Osteoblast (primary cell): ENCODE results near the gene ABLIM1. TPM values are rescaled to one million over a fixed set of nuclear protein-coding genes. Genes with fewer than 3 reads are reported as not detected.

Source experiments
- DNase-seq: peaks from one replicate; pipeline ENCODE4 v3.0.0; 2011; ENCODE audit warnings: low spot score, mixed read lengths; ENCODE audit not compliant: insufficient read length; ENCODE audit errors: missing footprints
- H2AFZ ChIP-seq: 2 replicates; pipeline ENCODE4 v1.6.0; 2011; ENCODE audit warnings: mild to moderate bottlenecking, low read length
- H3K27ac ChIP-seq: 2 replicates; pipeline ENCODE4 v1.5.1; 2011; ENCODE audit warnings: mild to moderate bottlenecking, low read depth, low read length, moderate library complexity
- H3K27me3 ChIP-seq: 2 replicates; pipeline ENCODE4 v1.6.0; 2012; ENCODE audit warnings: mild to moderate bottlenecking, control low read depth, inconsistent platforms, low read length, moderate library complexity; ENCODE audit not compliant: insufficient read depth
- H3K36me3 ChIP-seq: 2 replicates; pipeline ENCODE4 v1.5.1; 2011; ENCODE audit warnings: mild to moderate bottlenecking, low read length, control low read depth, moderate library complexity; ENCODE audit not compliant: insufficient read depth
- H3K4me1 ChIP-seq: 2 replicates; pipeline ENCODE4 v1.5.1; 2011; ENCODE audit warnings: mild to moderate bottlenecking, low read length, control low read depth, moderate library complexity; ENCODE audit not compliant: insufficient read depth
- H3K4me2 ChIP-seq: 2 replicates; pipeline ENCODE4 v1.6.0; 2011; ENCODE audit warnings: mild to moderate bottlenecking, low read length; ENCODE audit not compliant: insufficient read depth
- H3K4me3 ChIP-seq: fragments of 200-600 bp; sonication (generic); 3 replicates; pipeline ENCODE4 v1.5.1; 2012; ENCODE audit warnings: mild to moderate bottlenecking, low read length, inconsistent platforms; ENCODE audit not compliant: insufficient read depth
- H3K79me2 ChIP-seq: 2 replicates; pipeline ENCODE4 v1.6.0; 2012; ENCODE audit warnings: mild to moderate bottlenecking, low read length, control low read depth, inconsistent platforms; ENCODE audit not compliant: insufficient read depth
- H3K9me3 ChIP-seq: 2 replicates; pipeline ENCODE4 v1.5.1; 2011; ENCODE audit warnings: low read depth, low read length, control low read depth
- H4K20me1 ChIP-seq: 2 replicates; pipeline ENCODE4 v1.6.0; 2012; ENCODE audit warnings: mild to moderate bottlenecking, low read length, control low read depth; ENCODE audit not compliant: insufficient read depth
- total RNA-seq: library from RNA; depleted of rRNA; stranded (reverse); fragments of >200 nt; gene quantifications from 2 replicates; pipeline ENCODE4 v1.2.3, GENCODE V29; 2012
- TF ChIP-seq, protein P1 (sequence below): IDR thresholded peaks from 2 replicates; pipeline ENCODE4 v1.5.1; 2011; ENCODE audit warnings: mild to moderate bottlenecking, low read depth, low read length, moderate library complexity; ENCODE audit errors: extremely low read depth

The ABLIM1 gene
- total RNA-seq, 1 donor = 11.2 TPM

DNA sequence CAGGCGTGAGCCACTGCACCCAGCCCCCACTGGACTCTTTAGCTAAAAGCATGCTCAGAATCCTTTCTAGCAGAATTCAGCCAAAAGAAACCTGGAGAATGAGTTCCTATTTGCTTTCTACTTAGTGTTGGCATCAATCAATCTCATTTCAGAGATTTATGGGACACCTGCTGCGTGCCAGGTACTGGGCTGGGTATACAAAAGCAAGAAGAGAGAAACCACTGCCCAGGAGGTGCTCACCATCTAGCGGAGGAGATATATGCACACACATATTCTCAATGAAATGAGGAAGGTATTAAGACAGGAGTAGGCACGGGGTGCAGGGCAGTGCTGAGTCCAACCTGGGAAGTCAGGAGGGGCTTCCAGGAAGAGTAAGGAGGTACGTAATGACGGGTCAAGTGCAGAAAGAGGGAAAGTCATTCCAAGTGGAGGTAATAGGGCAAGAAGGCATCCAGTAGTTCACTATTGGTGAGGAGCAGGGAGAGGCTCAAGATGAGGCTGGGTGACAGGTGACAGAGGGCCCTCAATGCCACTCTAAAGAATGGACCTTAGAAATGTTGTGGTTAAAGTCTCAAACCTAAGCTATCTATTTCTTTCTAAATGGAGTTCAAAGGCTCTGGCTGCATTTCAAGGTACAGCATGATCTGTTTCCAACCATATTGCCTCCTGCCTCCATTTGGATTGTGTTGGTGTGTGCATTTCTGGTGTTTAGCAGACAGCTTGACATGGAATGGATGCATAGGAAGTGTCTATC is 22.1 kb downstream of the ABLIM1 start:
- TF ChIP-seq, protein P1, sequence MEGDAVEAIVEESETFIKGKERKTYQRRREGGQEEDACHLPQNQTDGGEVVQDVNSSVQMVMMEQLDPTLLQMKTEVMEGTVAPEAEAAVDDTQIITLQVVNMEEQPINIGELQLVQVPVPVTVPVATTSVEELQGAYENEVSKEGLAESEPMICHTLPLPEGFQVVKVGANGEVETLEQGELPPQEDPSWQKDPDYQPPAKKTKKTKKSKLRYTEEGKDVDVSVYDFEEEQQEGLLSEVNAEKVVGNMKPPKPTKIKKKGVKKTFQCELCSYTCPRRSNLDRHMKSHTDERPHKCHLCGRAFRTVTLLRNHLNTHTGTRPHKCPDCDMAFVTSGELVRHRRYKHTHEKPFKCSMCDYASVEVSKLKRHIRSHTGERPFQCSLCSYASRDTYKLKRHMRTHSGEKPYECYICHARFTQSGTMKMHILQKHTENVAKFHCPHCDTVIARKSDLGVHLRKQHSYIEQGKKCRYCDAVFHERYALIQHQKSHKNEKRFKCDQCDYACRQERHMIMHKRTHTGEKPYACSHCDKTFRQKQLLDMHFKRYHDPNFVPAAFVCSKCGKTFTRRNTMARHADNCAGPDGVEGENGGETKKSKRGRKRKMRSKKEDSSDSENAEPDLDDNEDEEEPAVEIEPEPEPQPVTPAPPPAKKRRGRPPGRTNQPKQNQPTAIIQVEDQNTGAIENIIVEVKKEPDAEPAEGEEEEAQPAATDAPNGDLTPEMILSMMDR = no peak
- DNase-seq = no peak
- no peak overlapping the region for H3K27ac ChIP-seq
- no peak overlapping the region for H3K4me3 ChIP-seq
- no peaks in the 10 kb centered on the region for H4K20me1 ChIP-seq
- no peak overlapping the region for H2AFZ ChIP-seq
- no peaks in the 10 kb centered on the region for H3K36me3 ChIP-seq
- H3K4me1 ChIP-seq = peaks cover 56% of the 10 kb centered on the region
- peaks cover 18% of the 10 kb centered on the region for H3K27me3 ChIP-seq
- H3K9me3 ChIP-seq = no peaks in the 10 kb centered on the region
- H3K4me2 ChIP-seq = no peak overlapping the region
- no peaks in the 10 kb centered on the region for H3K79me2 ChIP-seq

DNA sequence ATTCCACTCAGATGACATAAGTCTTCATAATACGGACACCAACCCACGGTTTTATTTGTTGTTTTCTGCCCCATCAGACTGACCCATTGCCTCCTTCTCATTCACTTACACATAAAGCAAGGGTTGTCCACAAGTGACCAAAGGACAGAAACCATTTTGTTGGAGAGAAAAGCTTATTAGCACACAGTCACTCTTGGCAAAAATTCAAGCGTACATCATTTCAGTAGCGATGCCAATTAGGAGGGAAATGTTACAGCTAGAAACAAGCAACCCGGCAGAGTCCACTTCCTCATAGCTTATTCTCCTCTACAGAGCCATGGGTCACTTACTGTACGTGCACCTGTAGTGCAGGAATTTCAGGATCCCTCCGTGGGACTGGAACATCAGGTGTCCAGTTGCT is 23.0 kb downstream of the ABLIM1 start:
- TF ChIP-seq, protein P1 = no peak

DNA sequence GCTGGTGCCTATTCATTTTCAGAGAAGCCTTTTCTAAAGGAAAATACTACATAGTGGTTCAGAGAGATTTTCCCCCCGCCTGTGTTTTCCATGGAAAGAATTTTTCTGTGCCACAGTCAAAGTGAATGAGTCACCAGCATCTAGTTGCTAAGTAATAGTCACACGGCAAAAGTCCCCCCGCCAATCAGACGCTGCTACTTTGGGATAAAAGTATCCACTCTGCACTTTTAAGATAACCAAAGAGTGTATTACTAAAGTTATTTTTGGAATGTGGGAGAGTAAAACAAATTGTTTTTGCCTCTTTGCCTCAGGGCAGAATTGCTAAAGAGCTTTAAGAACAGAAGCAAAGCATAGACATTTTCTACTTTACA is 23.5 kb downstream of the ABLIM1 start:
- Histone ChIP-seq H4K20me1 (no peaks in the 10 kb centered on the region), H3K4me1 (peaks cover 52% of the 10 kb centered on the region), H3K79me2 (no peaks in the 10 kb centered on the region), H3K27ac (peak overlapping the region; percentile 77), H3K9me3 (no peaks in the 10 kb centered on the region), H3K4me3 (no peak overlapping the region), H2AFZ (no peak overlapping the region), H3K4me2 (peak overlapping the region; percentile 68), H3K27me3 (peaks cover 32% of the 10 kb centered on the region), H3K36me3 (no peaks in the 10 kb centered on the region)
- TF ChIP-seq, protein P1 = no peak
- DNase-seq = peak; percentile 93

More for the DNA sequence above, 23.0 kb downstream of the ABLIM1 start:
- Histone ChIP-seq H3K79me2 (no peaks in the 10 kb centered on the region), H3K27ac (peak overlapping the region; percentile 77), H3K4me3 (peak overlapping the region; percentile 31), H2AFZ (no peak overlapping the region), H4K20me1 (no peaks in the 10 kb centered on the region), H3K9me3 (no peaks in the 10 kb centered on the region), H3K27me3 (peaks cover 27% of the 10 kb centered on the region), H3K4me2 (peak overlapping the region; percentile 68), H3K4me1 (peaks cover 56% of the 10 kb centered on the region), H3K36me3 (no peaks in the 10 kb centered on the region)
- no peak for DNase-seq

DNA sequence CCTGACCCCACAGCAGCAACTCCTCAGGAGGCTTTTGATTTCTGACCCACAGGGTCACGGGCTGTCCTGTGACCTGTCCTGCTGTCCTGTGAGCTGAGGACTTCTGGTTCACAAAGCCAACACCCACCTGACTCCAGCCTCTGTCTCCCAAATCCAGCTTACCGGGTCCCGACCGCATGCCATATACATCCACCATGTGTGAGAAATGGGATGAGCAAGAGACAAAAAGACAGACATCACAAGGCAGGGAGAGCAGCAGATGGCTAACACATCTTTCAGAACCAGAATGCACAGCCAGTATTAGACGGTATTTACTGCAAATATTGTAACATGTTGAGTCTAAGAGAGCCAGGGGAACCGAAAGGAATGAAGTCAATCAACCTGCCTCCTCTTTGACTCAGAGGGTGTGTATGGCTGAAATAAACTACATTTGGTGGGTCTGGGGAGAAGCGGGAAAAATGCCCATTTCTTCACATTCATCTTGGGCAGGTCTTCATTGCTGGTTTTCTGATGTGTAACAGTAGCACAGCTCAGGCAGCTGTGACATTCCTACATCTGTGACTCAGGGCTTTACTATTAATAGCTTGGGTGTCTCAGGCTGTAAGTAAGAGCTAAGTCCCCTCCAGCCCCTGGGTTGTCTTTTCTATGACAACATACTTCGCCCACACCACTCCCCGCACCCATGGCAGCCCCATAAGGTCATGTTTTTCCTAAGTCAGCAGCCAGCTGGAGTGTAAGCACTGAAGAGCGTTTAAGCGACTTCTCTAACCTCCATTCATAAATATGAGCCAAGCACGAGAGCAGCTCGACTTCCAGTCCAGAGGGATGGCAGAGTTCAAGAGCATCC is 25.0 kb downstream of the ABLIM1 start:
- Histone ChIP-seq H4K20me1 (no peaks in the 10 kb centered on the region), H3K27ac (peak overlapping the region; percentile 44), H3K4me3 (peak overlapping the region; percentile 74), H3K79me2 (no peaks in the 10 kb centered on the region), H3K36me3 (no peaks in the 10 kb centered on the region), H2AFZ (no peak overlapping the region), H3K4me2 (peak overlapping the region; percentile 95), H3K4me1 (peaks cover 38% of the 10 kb centered on the region), H3K27me3 (peaks cover 45% of the 10 kb centered on the region), H3K9me3 (no peaks in the 10 kb centered on the region)
- peak; percentile 93 for DNase-seq
- TF ChIP-seq, protein P1 = no peak
